Breast epithelium (tissue), 3 donors: ENCODE measurements around the gene BAG3.

Experiments
- POLR2A ChIP-seq: fragments of 450-650 bp; IDR thresholded peaks from one replicate; pipeline ENCODE4 v1.6.1; 2016; ENCODE audit warnings: antibody characterized with exemption, mild to moderate bottlenecking, moderate library complexity
- TF ChIP-seq, protein P1 (sequence below), 3 donors: fragments of 450-650 bp; IDR thresholded peaks; one replicate each; pipeline ENCODE4 v1.5.1; 2016 to 2017; ENCODE audit warnings: antibody characterized with exemption in 3 of 3, mild to moderate bottlenecking in 3 of 3, moderate library complexity in 3 of 3

GRCh38 chr10:119643306-119644204 is 7.6 kb upstream of the BAG3 start:
- TF ChIP-seq, protein P1, sequence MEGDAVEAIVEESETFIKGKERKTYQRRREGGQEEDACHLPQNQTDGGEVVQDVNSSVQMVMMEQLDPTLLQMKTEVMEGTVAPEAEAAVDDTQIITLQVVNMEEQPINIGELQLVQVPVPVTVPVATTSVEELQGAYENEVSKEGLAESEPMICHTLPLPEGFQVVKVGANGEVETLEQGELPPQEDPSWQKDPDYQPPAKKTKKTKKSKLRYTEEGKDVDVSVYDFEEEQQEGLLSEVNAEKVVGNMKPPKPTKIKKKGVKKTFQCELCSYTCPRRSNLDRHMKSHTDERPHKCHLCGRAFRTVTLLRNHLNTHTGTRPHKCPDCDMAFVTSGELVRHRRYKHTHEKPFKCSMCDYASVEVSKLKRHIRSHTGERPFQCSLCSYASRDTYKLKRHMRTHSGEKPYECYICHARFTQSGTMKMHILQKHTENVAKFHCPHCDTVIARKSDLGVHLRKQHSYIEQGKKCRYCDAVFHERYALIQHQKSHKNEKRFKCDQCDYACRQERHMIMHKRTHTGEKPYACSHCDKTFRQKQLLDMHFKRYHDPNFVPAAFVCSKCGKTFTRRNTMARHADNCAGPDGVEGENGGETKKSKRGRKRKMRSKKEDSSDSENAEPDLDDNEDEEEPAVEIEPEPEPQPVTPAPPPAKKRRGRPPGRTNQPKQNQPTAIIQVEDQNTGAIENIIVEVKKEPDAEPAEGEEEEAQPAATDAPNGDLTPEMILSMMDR (IDR thresholded peaks at IDR 0.05) = no peak
- no peak for TF ChIP-seq POLR2A
